NK-92 (cell line): Measurements from ENCODE around the gene SAP30BP.
"Not testable (repeated sequence)": the region's sequence is repeated elsewhere in the genome, so short reads cannot be mapped to it uniquely, and the experiment has no call there.

ENCODE experiments used
- DNase-seq: peaks from one replicate; lab custom pipeline; 2025; ENCODE audit not compliant: unreplicated experiment; lab: John Stamatoyannopoulos, UW

SAP30BP gene

GRCh38 chr17:75633486-75634375 is 33.4 kb upstream of the SAP30BP start:
- DNase-seq: no peak

GRCh38 chr17:75634376-75634740 is 32.8 kb upstream of the SAP30BP start:
- DNase-seq: no peak

- no peak for DNase-seq
These were observed 32.2 kb upstream of the SAP30BP start for GRCh38 chr17:75634754-75635609.

- DNase-seq: no peak
These were observed 31.4 kb upstream of the SAP30BP start for GRCh38 chr17:75635610-75636202.

GRCh38 chr17:75636381-75637142 is 30.6 kb upstream of the SAP30BP start:
- no peak for DNase-seq

- no peak for DNase-seq
These were observed 30.0 kb upstream of the SAP30BP start for GRCh38 chr17:75637143-75637538.

- DNase-seq: no peak
These were observed 29.6 kb upstream of the SAP30BP start for GRCh38 chr17:75637551-75637950.

- not testable (repeated sequence) for DNase-seq
These were observed 29.1 kb upstream of the SAP30BP start for GRCh38 chr17:75638039-75638438.

GRCh38 chr17:75638893-75639292 is 28.2 kb upstream of the SAP30BP start:
- DNase-seq: no peak

- DNase-seq: no peak
These were observed 27.8 kb upstream of the SAP30BP start for GRCh38 chr17:75639327-75639726.

GRCh38 chr17:75639771-75640555 is 27.2 kb upstream of the SAP30BP start:
- no peak for DNase-seq

GRCh38 chr17:75640556-75641119 is 26.5 kb upstream of the SAP30BP start:
- DNase-seq: no peak

- DNase-seq: no peak
These were observed 25.8 kb upstream of the SAP30BP start for GRCh38 chr17:75641343-75641742.

- no peak for DNase-seq
These were observed 24.9 kb upstream of the SAP30BP start for GRCh38 chr17:75642182-75642783.

GRCh38 chr17:75642784-75643642 is 24.1 kb upstream of the SAP30BP start:
- DNase-seq: no peak

GRCh38 chr17:75643643-75644017 is 23.5 kb upstream of the SAP30BP start:
- DNase-seq: no peak

GRCh38 chr17:75645501-75645888 is 21.6 kb upstream of the SAP30BP start:
- DNase-seq: no peak

- no peak for DNase-seq
These were observed 21.1 kb upstream of the SAP30BP start for GRCh38 chr17:75645889-75646637.
